ENCODE measurements around the gene KCNMB2. TPM values are rescaled to one million over a fixed set of nuclear protein-coding genes. Genes with fewer than 3 reads are reported as not detected.

The KCNMB2 gene
- total RNA-seq, 1 experiment from 2014 or later, result not detected

DNA sequence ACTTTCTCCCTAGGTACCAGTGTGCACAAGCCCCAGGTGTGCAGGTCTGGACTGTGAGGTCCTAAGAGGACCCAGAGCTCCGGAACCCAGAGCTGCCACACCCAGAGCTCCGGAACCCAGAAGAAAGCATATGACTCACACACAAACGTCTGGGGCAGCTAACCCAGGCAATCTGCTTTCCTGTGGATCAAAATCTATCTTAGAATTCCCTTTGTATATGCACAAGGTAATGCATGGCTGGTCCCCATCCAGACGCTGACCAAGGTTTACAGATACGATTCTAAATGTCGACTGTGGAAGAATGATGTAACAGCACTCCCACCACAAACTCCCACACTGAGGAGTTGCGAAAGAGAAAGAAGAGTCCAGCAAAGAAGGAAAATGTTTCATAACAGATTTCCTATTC lies 15.7 kb downstream of the KCNMB2 start:
- ChIA-PET CTCF (no interaction called here), POLR2A (no interaction called here)
- Mint-ChIP-seq H3K4me1 (ENCODE audit: low read depth, unreplicated experiment) (no peaks in the 10 kb centered on the region), H3K27ac (ENCODE audit: unreplicated experiment) (no peak overlapping the region), H3K36me3 (ENCODE audit: insufficient read depth, unreplicated experiment) (no peaks in the 10 kb centered on the region), H3K27me3 (ENCODE audit: insufficient read depth, unreplicated experiment) (no peaks in the 10 kb centered on the region), H3K4me3 (ENCODE audit: unreplicated experiment) (no peak overlapping the region), H3K9me3 (ENCODE audit: unreplicated experiment) (no peaks in the 10 kb centered on the region)
- H3K4me1 ChIP-seq, result no peaks in the 10 kb centered on the region
- no peaks in the 10 kb centered on the region for H3K27me3 ChIP-seq (replicated peaks; ENCODE audit: control insufficient read depth, insufficient read depth, low read length)
- H3K4me3 ChIP-seq (ENCODE audit: low read depth, low read length), result no peak overlapping the region
- no peak for DNase-seq
- intact Hi-C loops (cut with micrococcal nuclease; ENCODE audit: unreplicated experiment), result no loop called here
- BruUV-seq (replicated peaks), result no TSS peak
- no peaks in the 10 kb centered on the region for H3K9me3 ChIP-seq
- H3K36me3 ChIP-seq (ENCODE audit: control insufficient read depth, insufficient read depth, low read length), result no peaks in the 10 kb centered on the region
- no peak for TF ChIP-seq CTCF (IDR thresholded peaks at IDR 0.05; ENCODE audit: insufficient read depth in 1 of 2, low read depth in 1 of 2, low read length in 1 of 2, severe bottlenecking in 1 of 2, unreplicated experiment in 1 of 2)

- no peak overlapping the region for H3K27ac Mint-ChIP-seq (ENCODE audit: unreplicated experiment)
- TF ChIP-seq CTCF (IDR thresholded peaks at IDR 0.05; ENCODE audit: insufficient read depth in 1 of 2, low read depth in 1 of 2, low read length in 1 of 2, severe bottlenecking in 1 of 2, unreplicated experiment in 1 of 2), result no peak
- POLR2A ChIA-PET, result no interaction called here
These were observed 22.4 kb downstream of the KCNMB2 start for GRCh38 chr3:178558637-178559036.

DNA sequence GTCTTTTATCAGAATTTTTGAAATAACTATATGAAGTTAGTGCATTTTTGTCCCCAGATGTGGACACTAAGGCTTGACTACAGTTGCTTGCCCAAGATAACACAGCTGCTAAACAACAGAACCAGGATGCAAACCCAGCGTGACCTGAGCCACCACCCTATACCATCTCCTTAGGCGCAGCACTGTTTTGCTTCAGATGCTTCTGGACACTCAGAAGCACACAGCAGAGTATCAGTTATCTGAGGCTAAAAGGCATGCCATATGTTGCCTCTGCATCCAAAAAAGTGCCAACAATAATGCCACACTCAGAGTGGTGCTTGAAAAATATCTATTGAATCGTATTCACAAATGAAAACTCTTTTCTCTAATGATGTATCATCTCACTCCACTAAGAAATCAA lies 24.5 kb downstream of the KCNMB2 start:
- Mint-ChIP-seq H3K27ac (ENCODE audit: unreplicated experiment) (no peak overlapping the region), H3K36me3 (ENCODE audit: insufficient read depth, unreplicated experiment) (no peaks in the 10 kb centered on the region), H3K9me3 (ENCODE audit: unreplicated experiment) (no peaks in the 10 kb centered on the region), H3K4me3 (ENCODE audit: unreplicated experiment) (no peak overlapping the region), H3K4me1 (ENCODE audit: low read depth, unreplicated experiment) (peaks cover 6% of the 10 kb centered on the region), H3K27me3 (ENCODE audit: insufficient read depth, unreplicated experiment) (no peaks in the 10 kb centered on the region)
- POLR2A ChIA-PET, result no interaction called here
- H3K9me3 ChIP-seq, result no peaks in the 10 kb centered on the region
- BruUV-seq (replicated peaks), result no TSS peak
- intact Hi-C loops (cut with micrococcal nuclease; ENCODE audit: unreplicated experiment), result no loop called here
- no peaks in the 10 kb centered on the region for H3K27me3 ChIP-seq (replicated peaks; ENCODE audit: control insufficient read depth, insufficient read depth, low read length)
- no peak for DNase-seq
- TF ChIP-seq CTCF (IDR thresholded peaks at IDR 0.05; ENCODE audit: insufficient read depth in 1 of 2, low read depth in 1 of 2, low read length in 1 of 2, severe bottlenecking in 1 of 2, unreplicated experiment in 1 of 2), result no peak
- H3K36me3 ChIP-seq (ENCODE audit: control insufficient read depth, insufficient read depth, low read length), result no peaks in the 10 kb centered on the region
- H3K4me3 ChIP-seq (ENCODE audit: low read depth, low read length), result no peak overlapping the region
- CTCF ChIA-PET, result no interaction called here
- H3K4me1 ChIP-seq, result no peaks in the 10 kb centered on the region

More at GRCh38 chr3:178558637-178559036, 22.4 kb downstream of the KCNMB2 start:
- no peak for DNase-seq
- no TSS peak for BruUV-seq (replicated peaks)
- H3K36me3 Mint-ChIP-seq (ENCODE audit: insufficient read depth, unreplicated experiment), result no peaks in the 10 kb centered on the region
- H3K4me3 ChIP-seq (ENCODE audit: low read depth, low read length), result no peak overlapping the region
- no peaks in the 10 kb centered on the region for H3K36me3 ChIP-seq (ENCODE audit: control insufficient read depth, insufficient read depth, low read length)
- H3K4me1 ChIP-seq, result no peaks in the 10 kb centered on the region
- intact Hi-C loops (cut with micrococcal nuclease; ENCODE audit: unreplicated experiment), result no loop called here
- H3K27me3 Mint-ChIP-seq (ENCODE audit: insufficient read depth, unreplicated experiment), result no peaks in the 10 kb centered on the region
- H3K9me3 Mint-ChIP-seq (ENCODE audit: unreplicated experiment), result no peaks in the 10 kb centered on the region
- peaks cover 6% of the 10 kb centered on the region for H3K4me1 Mint-ChIP-seq (ENCODE audit: low read depth, unreplicated experiment)
- no peaks in the 10 kb centered on the region for H3K27me3 ChIP-seq (replicated peaks; ENCODE audit: control insufficient read depth, insufficient read depth, low read length)
- no peak overlapping the region for H3K4me3 Mint-ChIP-seq (ENCODE audit: unreplicated experiment)
- H3K9me3 ChIP-seq, result no peaks in the 10 kb centered on the region
- CTCF ChIA-PET, result no interaction called here

All from Caco-2 (cell line).